ENCODE measurements around the gene MAP3K3.

The MAP3K3 gene

DNA sequence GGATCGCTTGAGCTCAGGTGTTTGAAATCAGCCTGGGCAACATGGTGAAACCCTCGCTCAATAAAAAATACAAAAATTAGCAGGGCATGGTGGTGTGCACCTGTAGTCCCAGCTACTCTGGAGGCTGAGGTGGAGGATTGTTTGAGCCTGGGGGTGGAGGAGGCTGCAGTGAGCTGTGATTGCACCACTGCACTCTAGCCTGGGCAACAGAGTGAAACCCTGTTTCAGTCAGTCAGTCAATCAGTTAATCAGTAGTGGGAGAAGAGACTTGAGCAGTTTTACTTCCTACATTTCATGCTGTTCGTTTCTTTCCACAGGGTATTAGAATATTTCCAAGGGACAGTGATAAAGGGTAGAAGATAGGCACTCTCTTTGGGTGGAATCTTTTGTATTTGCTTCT is 8.8 kb downstream of the MAP3K3 start:
- DNase-seq (ENCODE audit: low read depth), result no peak
- TF ChIP-seq, protein P1, sequence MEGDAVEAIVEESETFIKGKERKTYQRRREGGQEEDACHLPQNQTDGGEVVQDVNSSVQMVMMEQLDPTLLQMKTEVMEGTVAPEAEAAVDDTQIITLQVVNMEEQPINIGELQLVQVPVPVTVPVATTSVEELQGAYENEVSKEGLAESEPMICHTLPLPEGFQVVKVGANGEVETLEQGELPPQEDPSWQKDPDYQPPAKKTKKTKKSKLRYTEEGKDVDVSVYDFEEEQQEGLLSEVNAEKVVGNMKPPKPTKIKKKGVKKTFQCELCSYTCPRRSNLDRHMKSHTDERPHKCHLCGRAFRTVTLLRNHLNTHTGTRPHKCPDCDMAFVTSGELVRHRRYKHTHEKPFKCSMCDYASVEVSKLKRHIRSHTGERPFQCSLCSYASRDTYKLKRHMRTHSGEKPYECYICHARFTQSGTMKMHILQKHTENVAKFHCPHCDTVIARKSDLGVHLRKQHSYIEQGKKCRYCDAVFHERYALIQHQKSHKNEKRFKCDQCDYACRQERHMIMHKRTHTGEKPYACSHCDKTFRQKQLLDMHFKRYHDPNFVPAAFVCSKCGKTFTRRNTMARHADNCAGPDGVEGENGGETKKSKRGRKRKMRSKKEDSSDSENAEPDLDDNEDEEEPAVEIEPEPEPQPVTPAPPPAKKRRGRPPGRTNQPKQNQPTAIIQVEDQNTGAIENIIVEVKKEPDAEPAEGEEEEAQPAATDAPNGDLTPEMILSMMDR (conservative IDR thresholded peaks at IDR 0.05; ENCODE audit: low read depth, low read length), result no peak
- no peak overlapping the region for H3K4me3 ChIP-seq (ENCODE audit: low read depth, low read length)

- TF ChIP-seq, protein P1 (conservative IDR thresholded peaks at IDR 0.05; ENCODE audit: low read depth, low read length), result no peak
These were observed 9.4 kb downstream of the MAP3K3 start for GRCh38 chr17:63631626-63632025.

DNA sequence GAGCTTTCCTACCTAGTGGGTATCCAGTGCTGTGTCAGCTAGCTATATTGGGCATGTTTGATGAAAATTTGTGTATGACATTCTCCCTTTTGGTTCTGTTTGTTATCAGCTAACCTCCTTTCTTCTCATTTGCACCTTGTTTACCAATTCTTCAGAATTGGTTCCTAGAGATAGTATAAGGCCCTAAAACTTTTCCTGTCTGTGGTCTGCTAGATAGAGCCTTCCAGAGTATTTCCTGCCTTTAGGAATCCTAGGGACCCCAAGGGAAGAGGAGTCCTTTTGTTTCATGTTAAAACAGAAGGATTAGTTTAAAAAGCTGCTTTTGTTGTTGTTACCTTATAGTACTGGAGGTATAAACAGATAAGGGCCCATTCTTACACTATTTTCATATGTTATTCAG is 11.5 kb downstream of the MAP3K3 start:
- TF ChIP-seq, protein P1 (conservative IDR thresholded peaks at IDR 0.05; ENCODE audit: low read depth, low read length), result no peak
- DNase-seq (ENCODE audit: low read depth), result no peak
- H3K4me3 ChIP-seq (ENCODE audit: low read depth, low read length), result no peak overlapping the region

More at GRCh38 chr17:63631626-63632025, 9.4 kb downstream of the MAP3K3 start:
- no peak overlapping the region for H3K4me3 ChIP-seq (ENCODE audit: low read depth, low read length)
- no peak for DNase-seq (ENCODE audit: low read depth)

- TF ChIP-seq, protein P1 (conservative IDR thresholded peaks at IDR 0.05; ENCODE audit: low read depth, low read length), result no peak
- peak; percentile 68 for DNase-seq (ENCODE audit: low read depth)
- H3K4me3 ChIP-seq (ENCODE audit: low read depth, low read length), result no peak overlapping the region
These were observed 11.9 kb downstream of the MAP3K3 start for GRCh38 chr17:63634163-63634562.

GRCh38 chr17:63634816-63635215 is 12.6 kb downstream of the MAP3K3 start:
- no peak overlapping the region for H3K4me3 ChIP-seq (ENCODE audit: low read depth, low read length)
- no peak for DNase-seq (ENCODE audit: low read depth)
- TF ChIP-seq, protein P1 (conservative IDR thresholded peaks at IDR 0.05; ENCODE audit: low read depth, low read length), result no peak

DNA sequence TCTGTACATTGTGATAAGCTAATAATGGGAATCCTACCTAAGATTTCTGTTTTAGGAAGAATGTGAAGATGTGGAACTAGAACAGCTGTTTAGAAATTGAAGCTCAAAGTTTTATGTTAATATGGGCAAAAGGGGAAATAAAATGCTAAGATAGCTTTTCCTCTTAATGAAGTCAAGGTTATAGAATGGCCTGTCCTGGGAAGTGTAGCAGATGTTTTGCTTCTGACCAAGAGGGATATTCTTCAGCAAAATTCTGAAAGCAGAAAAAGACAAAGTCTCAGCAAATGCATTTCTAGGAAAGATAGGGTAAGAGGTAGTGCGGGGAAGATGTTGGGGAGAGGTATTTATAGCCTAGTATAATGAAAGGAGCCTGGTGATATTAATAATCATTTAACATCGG is 13.1 kb downstream of the MAP3K3 start:
- no peak overlapping the region for H3K4me3 ChIP-seq (ENCODE audit: low read depth, low read length)
- no peak for DNase-seq (ENCODE audit: low read depth)
- TF ChIP-seq, protein P1 (conservative IDR thresholded peaks at IDR 0.05; ENCODE audit: low read depth, low read length), result no peak

GRCh38 chr17:63635787-63636186 is 13.6 kb downstream of the MAP3K3 start:
- no peak overlapping the region for H3K4me3 ChIP-seq (ENCODE audit: low read depth, low read length)
- TF ChIP-seq, protein P1 (conservative IDR thresholded peaks at IDR 0.05; ENCODE audit: low read depth, low read length), result no peak
- DNase-seq (ENCODE audit: low read depth), result no peak
